ENCODE data around the gene PARD3.

DNA sequence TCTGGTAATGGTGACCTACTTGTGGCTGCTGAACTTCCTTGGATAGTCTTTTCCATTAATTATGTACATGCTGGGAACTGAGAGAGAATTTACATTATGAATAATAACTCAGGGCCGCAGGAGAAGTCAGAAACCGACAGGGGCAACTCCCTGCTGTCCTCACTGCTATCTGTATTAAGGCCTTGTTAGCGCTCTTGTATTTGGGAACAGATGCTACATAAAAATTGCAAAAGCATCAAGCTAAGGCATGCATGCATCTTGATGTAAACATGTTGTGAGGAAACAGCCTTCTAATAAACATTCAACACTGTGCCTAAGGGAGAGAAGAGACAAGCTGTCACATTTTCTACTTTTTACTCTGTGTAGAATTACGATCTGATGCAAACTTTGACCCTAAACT lies 158.4 kb downstream of the PARD3 start:
- TF ChIP-seq, protein P1, sequence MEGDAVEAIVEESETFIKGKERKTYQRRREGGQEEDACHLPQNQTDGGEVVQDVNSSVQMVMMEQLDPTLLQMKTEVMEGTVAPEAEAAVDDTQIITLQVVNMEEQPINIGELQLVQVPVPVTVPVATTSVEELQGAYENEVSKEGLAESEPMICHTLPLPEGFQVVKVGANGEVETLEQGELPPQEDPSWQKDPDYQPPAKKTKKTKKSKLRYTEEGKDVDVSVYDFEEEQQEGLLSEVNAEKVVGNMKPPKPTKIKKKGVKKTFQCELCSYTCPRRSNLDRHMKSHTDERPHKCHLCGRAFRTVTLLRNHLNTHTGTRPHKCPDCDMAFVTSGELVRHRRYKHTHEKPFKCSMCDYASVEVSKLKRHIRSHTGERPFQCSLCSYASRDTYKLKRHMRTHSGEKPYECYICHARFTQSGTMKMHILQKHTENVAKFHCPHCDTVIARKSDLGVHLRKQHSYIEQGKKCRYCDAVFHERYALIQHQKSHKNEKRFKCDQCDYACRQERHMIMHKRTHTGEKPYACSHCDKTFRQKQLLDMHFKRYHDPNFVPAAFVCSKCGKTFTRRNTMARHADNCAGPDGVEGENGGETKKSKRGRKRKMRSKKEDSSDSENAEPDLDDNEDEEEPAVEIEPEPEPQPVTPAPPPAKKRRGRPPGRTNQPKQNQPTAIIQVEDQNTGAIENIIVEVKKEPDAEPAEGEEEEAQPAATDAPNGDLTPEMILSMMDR (IDR thresholded peaks at IDR 0.05), result no peak
- no peak for TF ChIP-seq POLR2A (IDR thresholded peaks at IDR 0.05)
